Left ventricle myocardium inferior (tissue), 1 donor: ENCODE results near the gene IFITM1. TPM values are rescaled to one million over a fixed set of nuclear protein-coding genes. Genes with fewer than 3 reads are reported as not detected.

Experiments
- DNase-seq: peaks from one replicate; pipeline ENCODE4 v3.0.0-alpha.2; 2020
- H3K27ac ChIP-seq: fragments of 200-600 bp; replicated peaks from 2 replicates; pipeline ENCODE4 v1.8.0; 2021
- H3K27me3 ChIP-seq: fragments of 200-600 bp; 2 replicates; pipeline ENCODE4 v1.8.0; 2021; ENCODE audit warnings: low read depth
- H3K36me3 ChIP-seq: fragments of 200-600 bp; 2 replicates; pipeline ENCODE4 v1.8.0; 2021
- H3K4me1 ChIP-seq: fragments of 200-600 bp; 2 replicates; pipeline ENCODE4 v1.8.0; 2021
- H3K4me3 ChIP-seq: fragments of 200-600 bp; 2 replicates; pipeline ENCODE4 v1.8.0; 2021; ENCODE audit warnings: mild to moderate bottlenecking, moderate library complexity
- H3K9me3 ChIP-seq: fragments of 200-600 bp; replicated peaks from 2 replicates; pipeline ENCODE4 v1.8.0; 2021
- intact Hi-C: fragments of 100-400 bp; cut with micrococcal nuclease; formaldehyde crosslinking; loops from one replicate; pipeline ENCODE4 v1.11.0; 2022
- total RNA-seq: library from RNA; stranded (reverse); fragmentation: NEBNext Ultra II Directional; extraction: Animal tissue kit (Norgen Biotek cat#: 25700); gene quantifications from one replicate; pipeline ENCODE4 v1.2.1, GENCODE V29; 2021
- TF ChIP-seq, protein P1 (sequence below): fragments of 200-600 bp; IDR thresholded peaks from 2 replicates; pipeline ENCODE4 v1.8.0; 2021; ENCODE audit warnings: antibody characterized with exemption, mild to moderate bottlenecking, borderline replicate concordance
- donor health status: DM: no; HTN: yes; CAD: no; lungs with severe emphysema.

The IFITM1 gene
- total RNA-seq, 1 donor from 2014 or later: 83.5 TPM

DNA sequence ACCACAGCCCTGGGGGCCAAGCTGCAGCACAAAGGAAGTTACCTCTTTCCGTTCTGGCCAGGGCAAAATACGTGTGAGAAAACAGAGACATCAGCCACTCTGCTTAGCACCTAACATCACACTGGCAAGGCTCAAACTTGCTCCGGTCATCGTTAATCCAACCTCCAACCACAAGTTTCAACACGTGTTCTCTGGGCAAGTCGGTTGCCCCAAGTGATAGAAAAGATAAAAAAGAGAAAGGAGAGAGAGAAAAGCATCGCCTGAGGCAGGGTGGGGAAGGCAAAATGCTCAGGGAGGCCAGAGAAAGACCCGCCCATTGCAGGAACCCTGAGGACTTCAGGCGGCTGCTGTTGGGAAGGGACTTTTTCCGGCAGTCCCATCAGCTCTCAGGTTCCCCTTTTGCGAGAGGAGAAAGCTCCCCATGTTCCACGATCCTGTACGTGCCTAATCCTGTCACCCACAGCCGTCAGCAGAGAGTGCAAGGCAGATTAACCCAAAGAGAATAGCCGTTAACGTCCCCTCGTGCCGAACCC lies 36.9 kb downstream of the IFITM1 start:
- intact Hi-C loops: no loop called here
- no peak for DNase-seq
- H3K9me3 ChIP-seq: no peaks in the 10 kb centered on the region
- no peaks in the 10 kb centered on the region for H3K27me3 ChIP-seq
- peaks cover 36% of the 10 kb centered on the region for H3K4me1 ChIP-seq
- H3K36me3 ChIP-seq: no peaks in the 10 kb centered on the region
- no peak overlapping the region for H3K27ac ChIP-seq
- no peak overlapping the region for H3K4me3 ChIP-seq
- TF ChIP-seq, protein P1, sequence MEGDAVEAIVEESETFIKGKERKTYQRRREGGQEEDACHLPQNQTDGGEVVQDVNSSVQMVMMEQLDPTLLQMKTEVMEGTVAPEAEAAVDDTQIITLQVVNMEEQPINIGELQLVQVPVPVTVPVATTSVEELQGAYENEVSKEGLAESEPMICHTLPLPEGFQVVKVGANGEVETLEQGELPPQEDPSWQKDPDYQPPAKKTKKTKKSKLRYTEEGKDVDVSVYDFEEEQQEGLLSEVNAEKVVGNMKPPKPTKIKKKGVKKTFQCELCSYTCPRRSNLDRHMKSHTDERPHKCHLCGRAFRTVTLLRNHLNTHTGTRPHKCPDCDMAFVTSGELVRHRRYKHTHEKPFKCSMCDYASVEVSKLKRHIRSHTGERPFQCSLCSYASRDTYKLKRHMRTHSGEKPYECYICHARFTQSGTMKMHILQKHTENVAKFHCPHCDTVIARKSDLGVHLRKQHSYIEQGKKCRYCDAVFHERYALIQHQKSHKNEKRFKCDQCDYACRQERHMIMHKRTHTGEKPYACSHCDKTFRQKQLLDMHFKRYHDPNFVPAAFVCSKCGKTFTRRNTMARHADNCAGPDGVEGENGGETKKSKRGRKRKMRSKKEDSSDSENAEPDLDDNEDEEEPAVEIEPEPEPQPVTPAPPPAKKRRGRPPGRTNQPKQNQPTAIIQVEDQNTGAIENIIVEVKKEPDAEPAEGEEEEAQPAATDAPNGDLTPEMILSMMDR: no peak

DNA sequence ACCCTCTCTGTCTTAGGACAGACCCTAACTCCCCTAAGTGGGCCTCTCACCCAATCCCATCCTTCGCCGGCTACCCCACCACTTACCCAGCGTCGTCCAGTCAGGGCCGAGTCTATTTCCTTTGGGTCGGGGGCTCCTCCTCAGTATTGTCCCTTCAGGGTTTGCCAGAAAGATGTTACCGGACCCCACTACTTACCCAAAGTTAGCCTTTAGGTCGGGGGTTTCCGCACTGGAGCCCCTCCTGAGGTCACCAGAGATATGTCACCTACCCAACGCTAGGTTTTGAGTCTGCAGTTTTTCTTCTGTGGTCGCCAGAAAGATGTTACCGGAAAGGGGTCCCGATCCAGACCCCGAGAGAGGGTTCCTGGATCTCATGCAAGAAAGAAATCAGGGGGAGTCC lies 37.6 kb downstream of the IFITM1 start:
- peaks cover 39% of the 10 kb centered on the region for H3K4me1 ChIP-seq
- no peak overlapping the region for H3K4me3 ChIP-seq
- no peaks in the 10 kb centered on the region for H3K27me3 ChIP-seq
- no peaks in the 10 kb centered on the region for H3K36me3 ChIP-seq
- no peaks in the 10 kb centered on the region for H3K9me3 ChIP-seq
- DNase-seq: no peak
- intact Hi-C loops: no loop called here
- no peak overlapping the region for H3K27ac ChIP-seq
- TF ChIP-seq, protein P1: no peak

DNA sequence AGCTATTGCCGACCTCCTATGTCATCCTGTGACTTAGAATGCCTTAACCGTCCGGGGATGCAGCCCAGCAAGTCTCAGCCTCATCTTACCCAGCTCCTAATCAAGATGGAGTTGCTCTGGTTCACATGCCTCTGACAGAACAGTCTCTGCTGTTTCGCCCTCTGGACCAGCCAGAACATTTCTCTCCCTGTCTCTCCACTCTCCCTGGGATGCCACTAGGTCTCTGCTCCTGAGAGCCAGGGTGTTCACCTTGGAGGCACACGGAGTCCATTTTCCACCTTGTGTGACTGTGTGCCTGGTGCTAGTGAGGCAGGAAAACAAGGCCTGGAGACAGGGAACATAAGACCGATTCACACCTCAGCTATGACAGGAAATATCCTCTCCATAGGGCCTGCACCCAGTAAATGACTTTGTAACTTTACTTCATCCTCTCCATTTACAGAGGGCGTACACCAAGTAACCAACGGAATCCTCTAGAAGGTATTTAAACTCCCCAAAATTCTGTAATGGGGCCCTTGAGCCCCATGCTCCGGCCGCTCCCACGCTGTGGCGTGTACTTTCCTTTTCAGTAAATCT lies 38.7 kb downstream of the IFITM1 start:
- Histone ChIP-seq H3K4me3 (no peak overlapping the region), H3K36me3 (no peaks in the 10 kb centered on the region), H3K4me1 (peaks cover 39% of the 10 kb centered on the region), H3K27me3 (no peaks in the 10 kb centered on the region), H3K9me3 (no peaks in the 10 kb centered on the region), H3K27ac (peak overlapping the region; percentile 100)
- DNase-seq: no peak
- TF ChIP-seq, protein P1: no peak
- intact Hi-C loops: no loop called here

DNA sequence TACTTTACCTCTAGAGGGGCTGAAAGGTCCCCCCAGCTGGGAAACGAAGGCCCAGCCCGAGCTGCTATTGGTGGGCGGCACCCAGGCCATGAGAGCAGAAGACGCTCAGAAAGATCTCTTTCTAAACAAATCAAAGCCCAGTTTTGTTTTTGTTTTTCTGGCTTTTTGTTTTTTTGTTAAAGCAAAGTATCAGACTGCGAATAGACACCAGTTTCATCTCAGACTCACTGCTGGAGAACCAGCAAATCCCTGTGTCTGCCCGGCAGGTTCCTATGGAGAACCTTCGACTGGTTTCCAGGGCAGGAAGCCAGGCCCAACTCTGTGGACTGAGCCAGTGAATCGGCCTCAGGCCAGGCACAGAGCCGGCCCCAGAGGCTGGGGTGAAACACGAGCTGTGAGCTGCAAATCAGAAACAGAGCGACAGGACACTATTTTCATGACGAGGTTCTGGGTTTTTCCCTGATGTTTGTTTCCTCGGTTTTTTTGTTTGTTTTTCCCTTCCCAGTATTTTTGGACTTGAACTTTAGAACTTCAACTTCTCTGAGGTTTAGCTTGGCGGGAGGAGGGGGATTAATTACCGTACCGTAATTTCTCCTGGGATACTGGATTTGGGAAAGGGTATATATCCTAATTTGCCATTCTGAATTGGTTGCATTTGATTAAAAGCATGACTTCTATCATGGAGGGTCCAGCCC lies 39.5 kb downstream of the IFITM1 start:
- Histone ChIP-seq H3K4me3 (peak overlapping the region; percentile 7), H3K27me3 (peaks cover 6% of the 10 kb centered on the region), H3K36me3 (no peaks in the 10 kb centered on the region), H3K9me3 (no peaks in the 10 kb centered on the region), H3K4me1 (peaks cover 39% of the 10 kb centered on the region), H3K27ac (peak overlapping the region; percentile 100)
- DNase-seq: peak; percentile 88
- TF ChIP-seq, protein P1: no peak
- intact Hi-C loops: no loop called here

DNA sequence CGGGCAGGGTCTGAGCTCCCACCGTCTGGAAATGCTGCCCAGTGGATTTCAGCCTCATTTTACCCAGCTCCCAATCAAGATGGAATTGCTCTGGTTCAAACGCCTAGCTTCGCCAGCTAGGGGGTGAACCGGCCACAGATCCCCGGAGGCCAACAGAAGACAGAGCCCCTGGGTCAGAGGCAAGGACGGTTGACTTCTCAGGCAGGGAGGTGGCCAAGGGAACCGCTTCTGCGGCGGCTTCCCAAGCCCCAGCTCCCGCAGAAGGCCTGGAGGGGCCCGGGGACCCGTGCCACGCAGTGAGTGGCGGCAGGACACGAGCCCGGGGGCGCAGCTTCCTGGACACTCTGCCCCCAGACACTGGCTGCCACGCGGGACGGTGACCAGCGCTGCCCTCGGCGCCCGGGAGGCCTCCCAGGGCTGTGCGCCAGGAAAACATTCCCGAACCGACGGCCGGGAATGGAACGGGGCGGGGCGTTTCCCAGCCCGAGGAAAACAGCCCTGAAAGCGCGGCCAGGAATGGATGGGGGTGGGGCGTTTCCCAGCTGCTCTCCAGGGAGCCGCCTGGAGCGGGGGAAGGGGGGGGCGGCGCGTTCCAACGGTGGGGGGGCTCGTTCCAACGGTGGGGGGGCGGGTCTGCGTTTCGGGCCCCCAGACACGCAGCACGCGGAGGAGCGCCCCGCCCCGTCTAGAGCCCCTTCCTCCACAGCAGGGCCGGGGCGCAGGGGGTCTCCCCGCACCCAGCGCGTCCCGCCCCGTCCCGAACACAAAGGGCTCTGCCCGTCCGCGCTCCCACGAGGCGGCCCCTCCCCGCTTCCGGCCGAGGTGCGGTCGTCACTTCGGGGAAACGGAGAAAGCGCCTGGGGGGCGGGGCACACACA lies 42.0 kb downstream of the IFITM1 start:
- Histone ChIP-seq H3K36me3 (no peaks in the 10 kb centered on the region), H3K27ac (peak overlapping the region; percentile 100), H3K4me3 (peak overlapping the region; percentile 63), H3K9me3 (peaks cover 4% of the 10 kb centered on the region), H3K27me3 (peaks cover 24% of the 10 kb centered on the region), H3K4me1 (peaks cover 39% of the 10 kb centered on the region)
- DNase-seq: peak; percentile 94
- TF ChIP-seq, protein P1: no peak
- intact Hi-C loops: no loop called here
